HUES64 (cell line): ENCODE data around the gene DENND5B.

ENCODE experiments used
- H3K27ac ChIP-seq: 2 replicates; pipeline ENCODE4 v1.7.0; 2013; ENCODE audit warnings: low read depth, low read length, inconsistent platforms
- H3K27me3 ChIP-seq: 2 replicates; pipeline ENCODE4 v1.6.1; 2013; ENCODE audit warnings: mild to moderate bottlenecking, low read length; ENCODE audit not compliant: insufficient read depth
- H3K36me3 ChIP-seq: 2 replicates; pipeline ENCODE4 v1.6.1; 2013; ENCODE audit warnings: mild to moderate bottlenecking, low read length; ENCODE audit not compliant: insufficient read depth
- H3K4me1 ChIP-seq: 2 replicates; pipeline ENCODE4 v1.6.1; 2013; ENCODE audit warnings: mild to moderate bottlenecking, low read length, moderate library complexity; ENCODE audit not compliant: insufficient read depth
- H3K4me3 ChIP-seq: 2 replicates; pipeline ENCODE4 v1.5.1; 2013; ENCODE audit warnings: mild to moderate bottlenecking, low read length, moderate library complexity
- H3K9ac ChIP-seq: 2 replicates; pipeline ENCODE4 v1.6.1; 2013; ENCODE audit warnings: mild to moderate bottlenecking, low read depth, low read length
- H3K9me3 ChIP-seq: 2 replicates; pipeline ENCODE4 v1.6.1; 2013; ENCODE audit warnings: low read depth, low read length; ENCODE audit not compliant: insufficient read depth
- WGBS: fragments of 150-250, 120-280 bp; methylation state at CpG from one replicate; pipeline ENCODE4 v1.1.7; 2013; ENCODE audit warnings: missing lambda C conversion rate; 5-methylcytosine and 5-hydroxymethylcytosine counted together

DENND5B gene

DNA sequence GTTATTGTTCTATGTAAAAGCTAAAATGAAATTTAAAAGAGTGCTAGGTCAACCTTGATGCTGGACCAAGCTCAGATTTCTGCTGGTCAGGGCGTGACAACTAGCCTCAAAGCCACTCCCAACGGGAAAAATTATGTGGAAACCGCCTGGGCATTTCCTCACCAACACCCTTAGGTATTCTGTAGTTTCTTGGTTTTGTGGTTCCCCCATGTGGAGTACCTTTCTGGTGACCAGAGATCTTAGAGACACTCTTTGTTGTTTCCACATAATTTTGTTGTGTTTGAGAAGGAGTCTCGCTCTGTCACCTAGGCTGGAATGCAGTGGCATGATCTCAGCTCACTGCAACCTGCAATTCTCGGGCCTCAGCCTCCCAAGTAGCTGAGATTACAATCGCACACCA lies 119.9 kb downstream of the DENND5B start:
- Histone ChIP-seq H3K27ac (no peak overlapping the region), H3K36me3 (no peaks in the 10 kb centered on the region), H3K4me3 (no peak overlapping the region), H3K9me3 (no peaks in the 10 kb centered on the region), H3K9ac (no peak overlapping the region), H3K4me1 (no peaks in the 10 kb centered on the region), H3K27me3 (no peaks in the 10 kb centered on the region)
- 74% methylated on average over 5 of the region's 6 CpGs for WGBS

GRCh38 chr12:31470459-31470858 lies 120.5 kb downstream of the DENND5B start:
- Histone ChIP-seq H3K4me1 (no peaks in the 10 kb centered on the region), H3K27me3 (no peaks in the 10 kb centered on the region), H3K36me3 (no peaks in the 10 kb centered on the region), H3K4me3 (no peak overlapping the region), H3K9me3 (no peaks in the 10 kb centered on the region), H3K27ac (no peak overlapping the region), H3K9ac (no peak overlapping the region)

GRCh38 chr12:31466768-31467167 lies 124.2 kb downstream of the DENND5B start:
- no peak overlapping the region for H3K9ac ChIP-seq
- peaks cover 6% of the 10 kb centered on the region; the same call in 1 of the 2 replicates for H3K4me1 ChIP-seq
- no peaks in the 10 kb centered on the region for H3K27me3 ChIP-seq
- H3K27ac ChIP-seq: no peak overlapping the region
- H3K36me3 ChIP-seq: no peaks in the 10 kb centered on the region
- no peak overlapping the region for H3K4me3 ChIP-seq
- no peaks in the 10 kb centered on the region for H3K9me3 ChIP-seq

GRCh38 chr12:31465002-31465401 lies 125.9 kb downstream of the DENND5B start:
- Histone ChIP-seq H3K27me3 (no peaks in the 10 kb centered on the region), H3K36me3 (no peaks in the 10 kb centered on the region), H3K4me1 (peaks cover 6% of the 10 kb centered on the region; the same call in 1 of the 2 replicates), H3K4me3 (no peak overlapping the region), H3K9ac (no peak overlapping the region), H3K9me3 (no peaks in the 10 kb centered on the region), H3K27ac (no peak overlapping the region)
- 93% methylated on average over 2 of the region's 2 CpGs for WGBS

DNA sequence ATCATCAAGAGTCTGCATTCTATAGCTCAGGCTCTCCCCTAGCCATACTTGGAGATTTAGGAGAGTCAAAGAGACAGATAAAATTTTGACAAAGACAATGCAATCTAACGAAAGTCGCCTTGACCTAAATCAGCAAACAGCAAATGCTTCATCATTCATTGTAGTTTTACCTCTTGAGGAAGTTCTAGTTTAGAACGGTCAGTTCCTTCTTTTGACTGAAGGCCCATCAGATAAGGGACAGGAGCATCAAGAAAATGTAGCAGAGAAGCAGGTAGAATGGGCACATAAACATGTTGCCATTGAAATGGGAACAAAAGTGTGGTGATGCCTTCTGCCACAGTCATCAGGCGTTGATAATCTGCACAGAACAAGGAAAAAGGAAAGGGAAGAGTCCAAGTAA lies 130.9 kb downstream of the DENND5B start:
- H3K27ac ChIP-seq: no peak overlapping the region
- WGBS: 97% methylated on average over 4 of the region's 4 CpGs

GRCh38 chr12:31456562-31456961 lies 134.4 kb downstream of the DENND5B start:
- Histone ChIP-seq H3K27ac (no peak overlapping the region), H3K9ac (no peak overlapping the region), H3K4me1 (no peaks in the 10 kb centered on the region), H3K27me3 (no peaks in the 10 kb centered on the region), H3K9me3 (no peaks in the 10 kb centered on the region), H3K4me3 (no peak overlapping the region), H3K36me3 (peaks cover 8% of the 10 kb centered on the region; the same call in 1 of the 2 replicates)
- 88% methylated on average over 2 of the region's 2 CpGs for WGBS

More for the DNA sequence above, 130.9 kb downstream of the DENND5B start:
- Histone ChIP-seq H3K9ac (no peak overlapping the region), H3K9me3 (no peaks in the 10 kb centered on the region), H3K4me1 (peaks cover 6% of the 10 kb centered on the region; the same call in 1 of the 2 replicates), H3K4me3 (no peak overlapping the region), H3K27me3 (no peaks in the 10 kb centered on the region), H3K36me3 (0 out of 2 replicates have a peak, but pooled peaks cover 5% of the 10 kb centered on the region)

GRCh38 chr12:31444736-31445135 lies 146.2 kb downstream of the DENND5B start:
- 88% methylated on average over 1 of the region's 2 CpGs for WGBS
- Histone ChIP-seq H3K36me3 (peaks cover 3% of the 10 kb centered on the region; the same call in 1 of the 2 replicates), H3K27ac (no peak overlapping the region)

GRCh38 chr12:31440586-31440985 lies 150.3 kb downstream of the DENND5B start:
- WGBS: 95% methylated on average over 4 of the region's 4 CpGs
- Histone ChIP-seq H3K9me3 (no peaks in the 10 kb centered on the region), H3K4me3 (no peak overlapping the region), H3K9ac (no peak overlapping the region), H3K4me1 (peaks cover 6% of the 10 kb centered on the region; the same call in 1 of the 2 replicates), H3K36me3 (no peaks in the 10 kb centered on the region), H3K27ac (no peak overlapping the region), H3K27me3 (no peaks in the 10 kb centered on the region)

More at GRCh38 chr12:31444736-31445135, 146.2 kb downstream of the DENND5B start:
- Histone ChIP-seq H3K4me3 (no peak overlapping the region), H3K27me3 (no peaks in the 10 kb centered on the region), H3K4me1 (peaks cover 6% of the 10 kb centered on the region; the same call in 1 of the 2 replicates), H3K9me3 (no peaks in the 10 kb centered on the region), H3K9ac (no peak overlapping the region)

DNA sequence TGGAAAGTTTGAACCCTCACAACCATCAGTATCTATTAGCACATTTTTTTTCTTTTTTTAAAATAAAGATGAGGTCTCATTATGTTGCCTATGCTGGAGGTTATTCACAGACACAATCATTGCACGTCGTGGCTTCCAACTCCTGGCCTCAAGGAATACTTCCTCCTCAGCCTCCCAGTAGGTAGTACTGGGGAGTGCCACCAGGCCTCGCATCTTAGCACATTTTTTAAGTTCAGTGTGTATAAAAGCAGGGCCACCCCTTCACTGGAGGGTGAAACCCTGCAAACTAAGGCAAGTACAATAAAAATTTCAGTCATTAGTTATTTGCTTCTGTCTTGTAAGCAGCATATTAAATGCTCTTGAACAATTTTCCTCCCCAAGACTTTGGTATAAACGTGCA lies 150.8 kb downstream of the DENND5B start:
- H3K9me3 ChIP-seq: no peaks in the 10 kb centered on the region
- H3K27me3 ChIP-seq: no peaks in the 10 kb centered on the region
- WGBS: 100% methylated on average over 4 of the region's 4 CpGs
- peaks cover 6% of the 10 kb centered on the region; the same call in 1 of the 2 replicates for H3K4me1 ChIP-seq
- H3K27ac ChIP-seq: no peak overlapping the region
- H3K9ac ChIP-seq: no peak overlapping the region
- no peaks in the 10 kb centered on the region for H3K36me3 ChIP-seq
- H3K4me3 ChIP-seq: no peak overlapping the region

DNA sequence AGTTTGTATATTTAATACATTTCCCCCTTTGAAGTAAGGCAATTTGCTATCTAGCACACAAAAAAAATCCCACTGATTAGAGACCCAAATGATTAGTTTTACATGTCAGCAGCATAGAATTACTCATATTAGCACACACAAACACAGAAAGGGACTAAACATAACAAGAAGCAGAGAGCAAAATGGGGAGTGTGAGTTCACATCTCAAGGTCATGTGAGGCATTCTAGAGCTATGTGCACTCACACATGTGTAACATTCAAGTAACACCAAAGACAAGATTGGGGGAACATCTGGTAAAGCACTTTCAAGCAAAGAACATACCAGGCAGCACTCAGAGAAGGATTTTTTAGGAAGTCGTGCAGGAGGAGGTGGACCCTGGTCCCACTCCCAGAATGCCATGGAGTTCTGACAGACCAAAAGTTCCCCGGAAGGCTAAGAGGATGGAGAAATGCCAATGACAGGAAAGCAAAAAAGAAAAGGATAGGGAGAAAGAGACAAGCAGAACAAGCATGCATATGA lies 159.2 kb downstream of the DENND5B start:
- 77% methylated on average over 2 of the region's 2 CpGs for WGBS
- H3K27me3 ChIP-seq: no peaks in the 10 kb centered on the region

DNA sequence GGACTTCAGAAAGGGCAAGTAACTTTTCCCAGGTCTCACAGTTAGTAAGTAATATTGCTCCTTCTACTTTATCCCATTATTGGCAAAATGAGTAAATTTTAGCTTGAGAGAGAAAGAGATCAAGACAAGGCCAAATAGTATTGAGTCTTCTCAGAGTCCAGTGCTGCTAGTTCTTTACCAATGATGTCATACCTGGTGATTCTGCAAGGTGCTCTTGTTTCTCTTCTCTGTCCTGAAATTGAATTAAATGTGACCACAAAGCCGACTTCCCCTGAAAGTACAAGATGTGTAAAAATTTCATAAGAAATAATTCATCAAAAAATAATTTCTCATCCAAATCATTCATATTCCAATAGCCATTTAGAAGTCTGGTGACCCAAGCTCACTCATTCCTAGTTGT lies 167.5 kb downstream of the DENND5B start:
- WGBS: no CpG with 5 or more reads among the region's 1 CpG
- no peak overlapping the region for H3K4me3 ChIP-seq
- H3K36me3 ChIP-seq: no peaks in the 10 kb centered on the region
- no peaks in the 10 kb centered on the region for H3K27me3 ChIP-seq
- no peaks in the 10 kb centered on the region for H3K9me3 ChIP-seq
- no peaks in the 10 kb centered on the region for H3K4me1 ChIP-seq
- no peak overlapping the region for H3K9ac ChIP-seq
- no peak overlapping the region for H3K27ac ChIP-seq

More for the DNA sequence above, 159.2 kb downstream of the DENND5B start:
- Histone ChIP-seq H3K4me1 (no peaks in the 10 kb centered on the region), H3K9ac (no peak overlapping the region), H3K36me3 (no peaks in the 10 kb centered on the region), H3K9me3 (no peaks in the 10 kb centered on the region), H3K27ac (no peak overlapping the region), H3K4me3 (no peak overlapping the region)

- H3K4me3 ChIP-seq: no peak overlapping the region
- 73% methylated on average over 7 of the region's 7 CpGs for WGBS
- H3K36me3 ChIP-seq: peaks cover 3% of the 10 kb centered on the region; the same call in 1 of the 2 replicates
- no peaks in the 10 kb centered on the region for H3K9me3 ChIP-seq
- no peaks in the 10 kb centered on the region for H3K27me3 ChIP-seq
- no peak overlapping the region for H3K27ac ChIP-seq
- H3K4me1 ChIP-seq: no peaks in the 10 kb centered on the region
- no peak overlapping the region for H3K9ac ChIP-seq
Measured at GRCh38 chr12:31412292-31412801, 178.6 kb downstream of the DENND5B start.
